ENCODE data around the gene GLIS2. TPM values are rescaled to one million over a fixed set of nuclear protein-coding genes. Genes with fewer than 3 reads are reported as not detected.

GLIS2 gene
- polyA plus RNA-seq, 4 donors = 36.0 to 75.3 (median 45.3) TPM

- DNase-seq (ENCODE audit: low read depth in 4 of 4, low spot score in 3 of 4) = no peak
These were observed 64.5 kb downstream of the GLIS2 start for GRCh38 chr16:4380119-4381063.

DNA sequence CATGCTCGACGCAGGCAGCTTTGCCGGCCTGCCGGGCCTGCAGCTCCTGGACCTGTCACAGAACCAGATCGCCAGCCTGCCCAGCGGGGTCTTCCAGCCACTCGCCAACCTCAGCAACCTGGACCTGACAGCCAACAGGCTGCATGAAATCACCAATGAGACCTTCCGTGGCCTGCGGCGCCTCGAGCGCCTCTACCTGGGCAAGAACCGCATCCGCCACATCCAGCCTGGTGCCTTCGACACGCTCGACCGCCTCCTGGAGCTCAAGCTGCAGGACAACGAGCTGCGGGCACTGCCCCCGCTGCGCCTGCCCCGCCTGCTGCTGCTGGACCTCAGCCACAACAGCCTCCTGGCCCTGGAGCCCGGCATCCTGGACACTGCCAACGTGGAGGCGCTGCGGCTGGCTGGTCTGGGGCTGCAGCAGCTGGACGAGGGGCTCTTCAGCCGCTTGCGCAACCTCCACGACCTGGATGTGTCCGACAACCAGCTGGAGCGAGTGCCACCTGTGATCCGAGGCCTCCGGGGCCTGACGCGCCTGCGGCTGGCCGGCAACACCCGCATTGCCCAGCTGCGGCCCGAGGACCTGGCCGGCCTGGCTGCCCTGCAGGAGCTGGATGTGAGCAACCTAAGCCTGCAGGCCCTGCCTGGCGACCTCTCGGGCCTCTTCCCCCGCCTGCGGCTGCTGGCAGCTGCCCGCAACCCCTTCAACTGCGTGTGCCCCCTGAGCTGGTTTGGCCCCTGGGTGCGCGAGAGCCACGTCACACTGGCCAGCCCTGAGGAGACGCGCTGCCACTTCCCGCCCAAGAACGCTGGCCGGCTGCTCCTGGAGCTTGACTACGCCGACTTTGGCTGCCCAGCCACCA is 65.4 kb downstream of the GLIS2 start:
- no peak for DNase-seq (ENCODE audit: low read depth in 4 of 4, low spot score in 3 of 4)

- no peak for DNase-seq (ENCODE audit: low read depth in 4 of 4, low spot score in 3 of 4)
These were observed 66.3 kb downstream of the GLIS2 start for GRCh38 chr16:4381935-4382794.

GRCh38 chr16:4382795-4383357 is 67.0 kb downstream of the GLIS2 start:
- no peak for DNase-seq (ENCODE audit: low read depth in 4 of 4, low spot score in 3 of 4)

GRCh38 chr16:4383591-4384444 is 68.0 kb downstream of the GLIS2 start:
- DNase-seq (ENCODE audit: low read depth in 4 of 4, low spot score in 3 of 4) = no peak

DNA sequence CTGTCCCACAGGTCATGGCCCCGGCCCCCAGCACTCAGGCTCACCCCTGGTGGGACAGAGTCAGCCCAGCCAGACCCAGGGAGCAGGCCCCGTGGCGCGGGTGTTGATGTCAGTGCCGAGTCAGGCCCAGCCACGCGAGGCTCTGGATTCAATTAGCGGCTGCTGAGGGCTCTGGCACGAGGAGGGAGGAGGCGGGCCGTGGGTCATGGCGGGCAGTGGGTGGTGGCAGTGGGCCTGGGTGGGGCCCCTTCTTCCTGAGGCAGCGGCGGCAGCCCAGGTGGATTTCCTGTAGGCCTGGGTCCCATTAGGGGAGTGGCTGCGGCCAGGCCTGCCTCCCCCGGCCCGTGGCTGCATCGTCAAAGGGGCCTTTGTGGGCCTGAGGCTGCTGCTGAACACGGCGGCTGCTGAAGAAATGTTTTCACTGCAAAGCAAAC is 68.7 kb downstream of the GLIS2 start:
- DNase-seq (ENCODE audit: low read depth in 4 of 4, low spot score in 3 of 4) = no peak

GRCh38 chr16:4385066-4385788 is 69.4 kb downstream of the GLIS2 start:
- DNase-seq (ENCODE audit: low read depth in 4 of 4, low spot score in 3 of 4) = no peak

DNA sequence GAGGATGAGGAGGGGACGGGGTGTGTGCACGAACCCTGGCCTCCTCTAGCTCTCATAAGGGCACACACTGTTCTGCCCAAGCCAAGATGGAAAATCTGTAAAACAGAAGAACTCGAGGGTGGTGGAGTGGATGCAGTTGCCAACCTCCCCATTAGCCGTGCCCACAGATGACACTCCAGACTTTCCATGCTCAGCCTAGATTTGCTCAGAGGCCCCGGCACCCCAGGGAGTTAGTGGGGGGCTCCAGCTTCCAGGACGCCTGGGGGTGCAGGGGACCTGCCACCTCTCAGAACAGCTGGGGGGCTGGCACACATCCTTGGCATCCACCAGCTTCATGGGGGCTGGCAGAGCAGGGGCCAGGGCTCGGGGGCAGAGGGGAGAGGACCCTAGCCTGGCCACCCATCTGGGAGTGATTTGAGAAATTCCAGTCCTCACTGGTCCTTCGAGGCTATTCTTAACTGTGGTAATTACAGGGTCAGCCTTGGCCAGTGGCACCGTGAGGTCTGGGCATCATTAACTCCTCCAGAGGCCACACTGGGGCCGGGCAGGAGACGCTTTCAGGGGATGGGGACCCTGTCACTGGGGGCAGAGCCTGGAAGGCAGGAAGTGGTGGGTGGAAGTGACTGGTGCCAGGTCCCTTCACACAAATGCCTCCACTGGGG is 70.1 kb downstream of the GLIS2 start:
- DNase-seq (ENCODE audit: low read depth in 4 of 4, low spot score in 3 of 4) = no peak

DNA sequence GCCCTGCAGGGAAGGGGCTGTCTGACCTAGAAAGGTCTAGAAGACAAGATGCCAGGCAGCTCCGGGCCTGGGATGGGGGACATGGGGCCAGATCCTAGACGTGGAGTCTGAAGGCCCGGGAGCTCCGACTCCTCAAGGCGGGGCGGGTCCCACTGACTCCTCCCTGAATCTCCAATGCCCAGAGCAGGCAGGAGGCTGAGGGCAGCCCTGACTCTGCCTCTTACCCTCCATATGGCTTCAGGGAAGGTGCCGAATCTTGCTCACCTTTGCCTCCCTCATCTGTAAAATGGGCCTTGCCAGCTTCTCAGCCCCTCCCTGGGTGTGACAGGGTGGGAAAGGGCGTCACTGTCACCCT is 70.6 kb downstream of the GLIS2 start:
- DNase-seq (ENCODE audit: low read depth in 4 of 4, low spot score in 3 of 4) = no peak

DNA sequence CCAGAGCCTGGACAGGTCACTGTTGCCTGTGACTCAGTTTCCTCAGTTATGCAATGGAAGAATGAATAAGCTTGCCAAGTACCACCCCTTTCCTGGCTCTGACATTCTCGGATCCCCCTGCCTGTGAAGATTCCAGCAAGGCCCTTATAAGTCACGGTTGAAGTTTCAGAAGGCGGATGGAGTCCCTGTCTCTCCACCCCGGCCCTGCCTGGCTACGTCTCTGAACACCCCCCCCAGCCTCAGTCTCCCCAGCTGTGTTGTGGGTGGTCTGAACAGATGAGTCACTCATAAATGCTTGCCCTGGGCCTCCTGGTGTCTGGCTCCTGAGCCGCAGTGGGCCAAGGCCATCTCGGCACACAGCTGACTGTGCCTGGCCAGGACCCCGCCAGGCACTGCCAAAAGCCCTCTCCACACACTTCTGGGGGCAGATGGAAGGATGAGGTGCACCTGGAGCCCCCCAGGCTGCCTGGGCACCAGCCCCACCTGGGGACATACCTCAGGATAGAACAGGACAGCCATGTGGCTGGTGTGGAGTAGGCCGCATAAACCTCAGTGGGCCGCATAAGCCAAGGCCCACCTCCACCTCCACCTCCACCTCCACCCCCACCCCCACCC is 71.2 kb downstream of the GLIS2 start:
- DNase-seq (ENCODE audit: low read depth in 4 of 4, low spot score in 3 of 4) = no peak

- DNase-seq (ENCODE audit: low read depth in 4 of 4, low spot score in 3 of 4) = no peak
These were observed 71.9 kb downstream of the GLIS2 start for GRCh38 chr16:4387781-4388180.

DNA sequence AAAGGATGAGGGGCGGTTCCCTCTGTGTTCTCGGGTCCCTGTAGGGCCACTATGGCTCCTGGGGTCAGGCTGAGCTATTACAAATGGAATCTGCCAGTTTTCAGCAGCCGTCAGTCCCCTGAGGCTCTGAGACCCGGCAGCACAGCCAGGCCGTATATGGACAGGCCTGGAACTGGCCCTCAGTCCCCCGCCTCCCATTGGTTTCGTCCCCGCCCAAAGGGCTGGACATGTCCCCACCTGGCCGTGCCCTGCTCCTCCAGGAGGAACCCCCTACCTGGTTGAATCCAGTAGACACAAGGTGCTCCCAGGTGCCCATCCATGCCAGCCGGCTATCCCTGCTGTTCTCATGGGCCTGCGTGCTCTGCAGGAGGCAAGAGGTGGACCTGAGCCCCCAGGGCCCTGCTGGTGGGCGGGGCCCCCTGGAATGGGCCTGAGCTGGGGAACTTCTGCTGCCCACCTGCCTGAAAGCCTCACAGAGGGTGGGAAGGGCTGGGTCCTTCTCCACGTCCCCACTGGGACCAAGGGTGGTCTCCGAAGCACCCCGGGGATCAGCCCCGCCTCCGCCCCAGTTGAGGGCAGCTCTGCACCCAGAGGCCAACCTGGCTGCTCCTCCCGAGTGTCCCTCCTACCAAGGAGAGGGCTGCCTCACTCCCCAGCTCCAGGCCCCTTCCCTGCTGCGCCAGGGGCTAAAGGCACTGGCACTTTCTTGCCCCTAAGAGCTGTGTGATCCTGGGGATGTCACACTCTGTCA is 72.6 kb downstream of the GLIS2 start:
- no peak for DNase-seq (ENCODE audit: low read depth in 4 of 4, low spot score in 3 of 4)

Other genes starting within 250 kb of the GLIS2 start
- 1 to 10 TPM; 7.9 to 8.7 (median 8.0) TPM for gene ADCY9, start 199.6 kb upstream of the GLIS2 start, polyA plus RNA-seq (ENCODE audit: insufficient read length in 4 of 4)
- gene SRL, start 74.0 kb upstream of the GLIS2 start, polyA plus RNA-seq (ENCODE audit: insufficient read length in 4 of 4) = 1 to 10 TPM in 3 of 4 donors, under 1 TPM in 1; 0.90 to 2.9 (median 1.5) TPM
- 10 to 100 TPM; 16.1 to 29.1 (median 17.7) TPM for gene TFAP4, start 43.0 kb upstream of the GLIS2 start, polyA plus RNA-seq (ENCODE audit: insufficient read length in 4 of 4)
- 10 to 100 TPM; 19.4 to 36.3 (median 21.6) TPM for gene PAM16, start 35.3 kb downstream of the GLIS2 start, polyA plus RNA-seq (ENCODE audit: insufficient read length in 4 of 4)
- gene VASN, start 55.8 kb downstream of the GLIS2 start, polyA plus RNA-seq (ENCODE audit: insufficient read length in 4 of 4) = 10 to 100 TPM; 35.7 to 68.7 (median 44.1) TPM
- 10 to 100 TPM; 14.1 to 25.5 (median 16.9) TPM for gene CORO7, start 100.5 kb downstream of the GLIS2 start, polyA plus RNA-seq (ENCODE audit: insufficient read length in 4 of 4)
- gene DNAJA3, start 109.8 kb downstream of the GLIS2 start, polyA plus RNA-seq (ENCODE audit: insufficient read length in 4 of 4) = 10 to 100 TPM; 24.3 to 48.9 (median 37.1) TPM
- 10 to 100 TPM; 27.3 to 52.9 (median 35.3) TPM for gene NMRAL1, start 158.6 kb downstream of the GLIS2 start, polyA plus RNA-seq (ENCODE audit: insufficient read length in 4 of 4)
- 10 to 100 TPM; 47.5 to 53.7 (median 49.6) TPM for gene HMOX2, start 160.3 kb downstream of the GLIS2 start, polyA plus RNA-seq (ENCODE audit: insufficient read length in 4 of 4)
- 10 to 100 TPM; 21.0 to 31.1 (median 28.3) TPM for gene CDIP1, start 222.7 kb downstream of the GLIS2 start, polyA plus RNA-seq (ENCODE audit: insufficient read length in 4 of 4)
- under 1 TPM; 0.14 to 0.41 (median 0.23) TPM for gene C16orf96, start 240.3 kb downstream of the GLIS2 start, polyA plus RNA-seq (ENCODE audit: insufficient read length in 4 of 4)

Measured in left renal pelvis (tissue), 4 donors.